ENCODE data around the gene GMDS.

GMDS gene

DNA sequence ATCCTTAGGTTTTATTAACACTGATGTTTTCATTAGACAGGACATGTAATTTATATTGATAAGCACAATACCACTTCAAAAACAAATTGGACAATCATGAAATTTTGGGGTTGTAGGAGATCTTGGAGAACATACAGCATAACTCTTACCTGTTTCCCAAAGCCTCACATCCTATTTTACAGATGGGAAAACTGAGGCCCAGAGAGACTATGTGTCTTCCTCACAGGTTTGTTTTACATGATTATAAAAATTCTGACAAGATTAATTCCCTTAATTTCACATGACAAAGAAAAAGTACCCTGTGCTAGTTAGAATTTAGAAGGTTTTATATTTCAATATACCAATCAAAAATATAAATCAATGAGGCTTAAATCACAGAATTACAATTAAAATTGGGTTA is 145.5 kb downstream of the GMDS start:
- no peak for DNase-seq (ENCODE audit: low read depth)

DNA sequence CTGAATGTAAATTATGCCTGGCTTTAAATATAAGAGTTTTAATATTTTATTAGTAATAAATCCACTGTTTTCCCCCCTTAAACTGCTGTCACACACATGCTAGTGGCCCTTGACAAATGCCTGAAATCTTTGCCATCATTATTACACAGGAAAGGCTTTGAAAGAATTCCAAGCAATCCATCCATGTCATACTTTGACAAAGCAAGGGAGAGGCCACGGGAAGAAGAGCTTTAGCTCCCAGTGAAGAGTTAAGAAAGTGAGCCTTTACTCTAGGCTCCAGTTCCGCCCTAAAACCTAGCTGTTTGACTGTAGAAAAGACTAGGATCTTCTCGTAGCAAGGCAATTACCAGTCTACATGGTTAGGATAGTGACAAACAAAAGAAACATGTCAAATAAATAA is 147.9 kb downstream of the GMDS start:
- peak; percentile 3 for DNase-seq (ENCODE audit: low read depth)

GRCh38 chr6:2094642-2095041 is 150.8 kb downstream of the GMDS start:
- no peak for DNase-seq (ENCODE audit: low read depth)

DNA sequence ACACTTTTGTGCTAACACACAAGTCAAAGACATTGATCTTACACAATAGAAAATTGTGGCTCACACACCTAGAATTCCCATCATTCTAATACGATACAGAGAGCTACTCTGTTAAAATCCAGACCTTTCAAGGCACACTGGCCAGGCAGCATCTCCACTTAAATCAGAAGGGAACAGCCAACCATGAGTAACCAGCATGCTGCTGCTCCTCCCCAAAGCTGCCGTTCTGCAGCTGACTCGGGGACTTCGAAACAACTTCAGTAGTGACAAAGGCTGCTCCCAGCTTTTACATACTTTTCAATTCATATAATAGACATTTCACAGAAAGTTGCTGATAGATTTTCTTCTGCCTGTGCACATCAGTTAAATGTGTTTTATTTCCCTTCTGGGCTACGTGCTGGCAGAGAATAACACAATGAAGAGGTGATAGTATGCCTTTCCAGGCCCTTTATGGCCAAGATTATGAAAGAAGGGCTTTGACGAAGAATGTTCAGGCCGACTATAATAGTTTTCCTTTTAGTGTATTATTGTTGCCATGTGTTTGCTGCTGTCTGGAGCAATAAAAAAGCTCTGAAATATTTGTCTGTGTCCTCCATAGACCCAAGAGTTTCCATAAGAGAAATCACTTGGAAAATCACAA is 159.0 kb downstream of the GMDS start:
- DNase-seq (ENCODE audit: low read depth): peak; percentile 20

DNA sequence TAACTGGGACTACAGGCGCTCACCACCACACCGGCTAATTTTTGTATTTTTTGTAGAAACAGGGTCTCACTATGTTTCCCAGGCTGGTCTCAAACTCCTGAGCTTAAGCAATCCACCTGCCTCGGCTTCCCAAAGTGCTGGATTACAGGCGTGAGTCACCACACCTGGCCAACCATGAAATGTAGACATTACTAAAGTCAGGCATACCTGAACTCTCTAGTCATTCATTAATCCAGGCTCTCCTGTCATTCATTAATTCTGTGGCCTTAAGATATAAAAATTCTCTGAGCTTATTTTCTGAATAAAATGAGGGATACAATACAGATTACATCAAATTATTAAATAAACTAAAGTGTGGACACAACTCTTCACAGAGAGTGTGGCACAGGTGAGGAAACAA is 159.7 kb downstream of the GMDS start:
- DNase-seq (ENCODE audit: low read depth): no peak

DNA sequence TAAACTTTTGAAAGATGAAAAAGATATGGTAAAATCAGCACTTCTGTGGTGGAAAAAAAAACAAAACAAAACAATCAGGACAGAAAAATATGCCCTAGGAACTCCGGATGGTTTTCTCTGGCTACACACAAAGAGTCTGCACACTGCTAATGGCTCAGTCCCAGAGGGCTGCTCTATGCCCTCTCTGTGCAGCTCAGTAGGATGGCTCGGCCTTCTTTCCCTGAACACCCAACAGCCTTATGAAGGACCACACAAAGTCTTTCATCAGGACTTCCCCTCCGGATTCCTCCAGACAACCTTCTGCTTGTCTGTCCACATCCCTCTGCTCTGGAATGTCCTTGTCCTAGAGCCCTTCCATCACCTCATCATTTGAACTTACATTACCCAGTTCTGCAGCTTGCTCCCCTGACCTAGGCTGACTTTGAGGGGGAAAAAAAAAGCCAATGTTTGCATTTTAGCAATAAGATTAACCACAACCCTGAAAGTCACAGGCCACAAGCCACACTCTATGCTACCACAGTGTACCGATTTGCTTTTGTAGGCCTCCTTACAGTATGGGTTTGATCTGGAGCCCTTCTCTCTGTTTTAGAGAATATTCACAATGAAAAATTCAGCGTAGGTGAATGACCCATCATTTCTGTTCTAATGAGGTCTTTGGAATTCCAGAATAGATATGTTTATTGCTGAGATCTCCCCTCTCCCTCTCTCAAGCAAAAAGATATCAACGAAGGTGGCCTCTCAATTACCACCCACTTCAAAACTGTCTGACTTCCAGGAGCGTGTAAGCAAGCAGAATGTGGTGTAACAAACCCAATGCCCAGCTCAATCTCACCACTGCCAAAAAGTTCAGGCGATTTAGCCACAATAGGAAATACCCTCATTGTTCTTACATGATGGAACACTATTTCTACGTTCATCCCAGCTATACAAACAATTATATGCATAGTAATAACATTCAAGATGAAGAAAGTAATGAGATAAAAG is 164.0 kb downstream of the GMDS start:
- DNase-seq (ENCODE audit: low read depth): no peak

GRCh38 chr6:2078888-2079287 is 166.5 kb downstream of the GMDS start:
- no peak for DNase-seq (ENCODE audit: low read depth)

DNA sequence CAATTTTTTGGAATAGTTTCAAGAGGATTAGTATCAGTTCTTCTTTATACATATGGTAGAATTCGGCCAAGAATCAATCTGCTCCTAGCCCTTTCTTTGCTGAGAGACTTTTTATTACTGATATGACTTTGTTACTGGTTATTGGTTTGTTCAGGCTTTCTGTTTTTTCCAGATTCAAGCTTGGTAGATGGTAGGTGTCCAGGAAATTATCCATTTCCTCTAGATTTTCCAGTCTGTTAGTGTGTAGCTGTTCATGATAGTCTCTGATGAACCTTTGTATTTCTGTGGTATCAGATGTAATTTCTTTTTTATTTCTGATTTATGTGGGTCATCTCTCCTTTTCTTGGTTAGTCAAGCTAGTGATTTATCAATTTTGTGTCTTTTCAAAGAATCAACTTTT is 167.6 kb downstream of the GMDS start:
- no peak for DNase-seq (ENCODE audit: low read depth)

- DNase-seq (ENCODE audit: low read depth): no peak
Observed at GRCh38 chr6:2073476-2073875, 171.9 kb downstream of the GMDS start.

DNA sequence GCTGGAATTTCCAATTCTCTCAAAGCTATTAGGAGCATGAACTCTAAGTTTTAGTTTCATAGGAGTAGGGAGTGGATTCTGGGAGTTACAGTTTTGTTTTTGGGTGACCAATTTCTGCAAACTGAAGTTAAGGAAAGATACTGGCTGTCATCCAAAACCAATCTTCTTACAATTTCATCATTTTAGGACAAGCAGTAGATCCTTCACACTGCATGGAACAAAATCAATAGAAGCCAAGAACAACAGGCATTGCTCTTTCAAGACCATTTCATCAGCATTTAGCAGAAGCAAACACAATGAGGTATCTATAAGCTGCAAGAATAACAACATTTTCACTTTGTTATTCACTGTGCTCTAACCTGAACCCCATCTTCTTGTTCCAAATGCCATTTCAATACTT is 173.0 kb downstream of the GMDS start:
- DNase-seq (ENCODE audit: low read depth): peak; percentile 5

- no peak for DNase-seq (ENCODE audit: low read depth)
Observed at GRCh38 chr6:2063547-2063946, 181.9 kb downstream of the GMDS start.

DNA sequence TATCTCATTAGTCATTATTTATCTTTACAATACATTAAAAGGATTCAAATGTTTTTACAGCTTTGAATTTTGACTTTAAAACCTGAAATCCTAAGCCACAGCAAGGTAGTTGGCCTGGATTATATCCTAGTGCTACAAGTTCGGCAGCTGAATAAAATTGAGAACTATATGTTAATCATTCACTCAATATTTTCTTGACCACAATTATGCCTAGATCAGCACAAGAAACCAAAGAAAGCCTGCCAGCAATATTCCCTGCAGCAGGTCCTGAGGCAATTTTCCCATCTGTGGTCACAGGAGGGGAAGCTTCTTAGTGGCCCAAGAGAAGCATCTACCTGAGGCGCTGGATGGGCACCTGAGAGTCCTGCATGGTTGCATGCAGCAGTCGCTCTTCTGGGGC is 183.5 kb downstream of the GMDS start:
- DNase-seq (ENCODE audit: low read depth): peak; percentile 19

DNA sequence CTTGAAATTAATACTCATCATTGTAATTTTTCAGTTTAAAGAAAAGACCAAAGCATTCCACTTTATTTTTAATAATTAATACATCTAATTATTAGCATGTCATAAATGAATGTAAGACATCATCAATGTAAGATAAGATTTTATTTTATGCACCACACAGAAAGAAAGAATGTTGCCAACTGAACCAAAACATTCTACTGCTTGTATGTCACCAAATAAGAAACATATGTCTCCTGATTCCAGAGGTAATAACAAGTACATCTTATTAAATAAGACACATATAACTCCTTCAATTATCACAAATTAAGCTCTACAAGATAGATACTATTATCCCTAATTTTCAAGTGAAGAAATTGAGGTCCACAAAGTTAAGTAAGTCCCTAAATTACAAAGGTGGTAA is 189.5 kb downstream of the GMDS start:
- DNase-seq (ENCODE audit: low read depth): peak; percentile 51

GRCh38 chr6:2055143-2055542 is 190.3 kb downstream of the GMDS start:
- DNase-seq (ENCODE audit: low read depth): no peak

GRCh38 chr6:2054516-2055067 is 190.8 kb downstream of the GMDS start:
- DNase-seq (ENCODE audit: low read depth): no peak

DNA sequence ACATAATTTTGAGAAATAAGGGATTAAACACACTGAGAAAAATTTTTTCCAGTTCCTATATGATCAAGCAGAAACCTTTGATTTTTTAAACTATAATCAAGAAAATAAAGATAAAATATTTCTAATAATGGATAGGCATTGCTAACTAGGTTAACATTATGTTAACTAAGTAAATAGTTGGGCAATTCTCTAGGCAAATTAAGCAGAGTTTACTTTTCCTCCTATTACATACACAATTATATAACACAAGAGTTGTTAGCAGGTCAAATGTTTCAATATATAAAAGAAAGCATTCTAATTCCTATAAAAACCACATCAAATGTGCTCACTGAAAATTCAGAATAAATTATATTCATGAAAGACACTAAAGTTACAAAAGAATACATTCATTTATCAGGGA is 191.7 kb downstream of the GMDS start:
- DNase-seq (ENCODE audit: low read depth): no peak

DNA sequence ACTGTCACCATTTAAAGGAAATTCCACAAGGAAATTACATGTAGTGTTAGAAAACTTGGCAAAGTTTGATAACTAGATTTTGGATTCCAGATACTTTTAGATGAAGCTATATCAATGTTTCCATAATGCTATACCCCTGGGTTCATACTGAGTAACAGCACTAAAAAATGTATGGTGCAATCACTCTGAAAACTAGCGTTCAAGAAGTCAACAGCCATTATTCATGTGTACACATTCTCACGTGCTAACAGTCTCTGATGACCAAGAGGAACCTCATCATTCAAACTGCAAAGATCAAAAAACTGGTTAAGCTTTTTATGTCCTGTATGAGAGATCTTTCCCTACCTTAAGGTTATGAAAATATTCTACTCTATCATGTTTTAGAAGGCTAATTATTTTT is 197.6 kb downstream of the GMDS start:
- DNase-seq (ENCODE audit: low read depth): no peak

DNA sequence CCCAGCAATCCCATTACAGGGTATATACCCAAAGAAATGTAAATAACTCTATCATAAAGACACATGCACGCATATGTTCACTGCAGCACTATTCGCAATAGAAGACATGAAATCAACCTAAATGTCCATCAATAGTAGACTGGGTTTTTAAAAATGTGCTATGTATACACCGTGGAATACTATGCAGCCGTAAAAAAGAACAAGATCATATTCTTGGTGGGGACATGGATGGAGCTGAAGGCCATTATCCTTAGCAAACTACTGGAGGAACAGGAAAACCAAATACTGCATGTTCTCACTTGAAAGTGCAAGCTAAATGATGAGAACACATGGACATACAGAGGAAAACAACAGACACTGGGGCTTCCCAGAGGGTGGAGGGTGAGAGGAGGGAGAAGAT is 201.2 kb downstream of the GMDS start:
- DNase-seq (ENCODE audit: low read depth): no peak

GRCh38 chr6:2042956-2043648 is 202.3 kb downstream of the GMDS start:
- no peak for DNase-seq (ENCODE audit: low read depth)

GRCh38 chr6:2038092-2038491 is 207.3 kb downstream of the GMDS start:
- no peak for DNase-seq (ENCODE audit: low read depth)

GRCh38 chr6:2037237-2037926 is 208.0 kb downstream of the GMDS start:
- DNase-seq (ENCODE audit: low read depth): peak; percentile 19

DNA sequence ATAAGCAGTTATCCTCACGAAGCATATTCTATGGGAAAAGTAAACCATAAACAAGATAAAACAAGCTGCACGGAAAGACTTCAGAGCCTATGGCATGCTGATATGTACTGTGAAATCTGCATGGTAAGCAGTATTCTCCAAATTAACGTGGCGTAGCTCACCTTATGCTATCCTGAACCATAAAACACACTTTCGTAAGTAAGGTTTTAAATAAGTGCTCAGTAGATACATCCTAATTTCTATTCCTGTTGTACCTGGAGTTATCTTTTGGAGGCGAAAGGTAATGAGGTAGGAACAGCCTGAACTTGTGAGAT is 208.7 kb downstream of the GMDS start:
- no peak for DNase-seq (ENCODE audit: low read depth)

Data from EH (cell line).